WTC11 (cell line): ENCODE data around the gene CBFA2T2. TPM values are rescaled to one million over a fixed set of nuclear protein-coding genes. Genes with fewer than 3 reads are reported as not detected.
A peak's percentile ranks its signal among the peaks of the same experiment; 100 is the strongest.
"Not testable (repeated sequence)": the region's sequence is repeated elsewhere in the genome, so short reads cannot be mapped to it uniquely, and the experiment has no call there.

Source experiments
- ATAC-seq: fragments of 200-7000 bp; cut with Tn5 transposase; 2 replicates; pipeline ENCODE4 v1.10.0; 2021; ENCODE audit warnings: mild to moderate bottlenecking, moderate library complexity
- CTCF ChIA-PET: fragments of 300-600 bp; sonication (Branson Sonifier 250); formaldehyde crosslinking; loops from one replicate; lab custom pipeline; 2021; ENCODE audit warnings: antibody characterized with exemption; lab: Charles Lee
- POLR2A ChIA-PET: fragments of 350-600 bp; sonication (Branson Sonifier 250); formaldehyde crosslinking; loops from one replicate; lab custom pipeline; 2021; ENCODE audit warnings: antibody characterized with exemption; lab: Charles Lee
- DNase-seq: peaks from one replicate; pipeline ENCODE4 v3.0.0; 2021; ENCODE audit warnings: low spot score
- H3K27ac Mint-ChIP-seq: 2 replicates; pipeline ENCODE4 v1.8.0; 2021; ENCODE audit warnings: mixed read lengths
- H3K27me3 Mint-ChIP-seq: 2 replicates; pipeline ENCODE4 v1.8.0; 2021; ENCODE audit warnings: low read depth, mild to moderate bottlenecking, moderate library complexity, mixed read lengths
- H3K36me3 Mint-ChIP-seq: 2 replicates; pipeline ENCODE4 v1.8.0; 2021; ENCODE audit warnings: mixed read lengths
- H3K4me1 Mint-ChIP-seq: 2 replicates; pipeline ENCODE4 v1.8.0; 2022; ENCODE audit warnings: mixed read lengths
- H3K4me3 Mint-ChIP-seq: 2 replicates; pipeline ENCODE4 v1.8.0; 2021; ENCODE audit warnings: mild to moderate bottlenecking, moderate library complexity, mixed read lengths
- H3K9me3 Mint-ChIP-seq: 2 replicates; pipeline ENCODE4 v1.8.0; 2021; ENCODE audit warnings: mixed read lengths
- ARID4B ChIP-seq: sonication (generic); formaldehyde crosslinking; IDR thresholded peaks from 2 replicates; pipeline ENCODE4 v1.8.0; 2023; ENCODE audit warnings: missing genetic modification reagents, mild to moderate bottlenecking, borderline replicate concordance
- ATF3 ChIP-seq: sonication (generic); formaldehyde crosslinking; conservative IDR thresholded peaks from 2 replicates; pipeline ENCODE4 v1.8.1; 2022; ENCODE audit warnings: mild to moderate bottlenecking, missing genetic modification reagents
- CREM ChIP-seq: sonication (generic); formaldehyde crosslinking; IDR thresholded peaks from 2 replicates; pipeline ENCODE4 v1.8.1; 2022; ENCODE audit warnings: mild to moderate bottlenecking, missing genetic modification reagents, moderate library complexity
- JAZF1 ChIP-seq: fragments of 250-450 bp; sonication (Bioruptor Pico); IDR thresholded peaks from 2 replicates; pipeline ENCODE4 v1.9.0; 2021; ENCODE audit warnings: moderate library complexity, mild to moderate bottlenecking, inconsistent platforms
- OVOL2 ChIP-seq: fragments of 250-450 bp; sonication (Bioruptor Pico); IDR thresholded peaks from 2 replicates; pipeline ENCODE4 v1.9.0; 2021; ENCODE audit warnings: mild to moderate bottlenecking, borderline replicate concordance
- SOX15 ChIP-seq: fragments of 250-450 bp; sonication (Bioruptor Pico); IDR thresholded peaks from 2 replicates; pipeline ENCODE4 v1.9.0; 2021; ENCODE audit warnings: mild to moderate bottlenecking
- TEAD1 ChIP-seq: sonication (generic); formaldehyde crosslinking; IDR thresholded peaks from 2 replicates; pipeline ENCODE4 v1.8.0; 2022; ENCODE audit warnings: mild to moderate bottlenecking, missing genetic modification reagents
- USF2 ChIP-seq: sonication (generic); formaldehyde crosslinking; IDR thresholded peaks from 2 replicates; pipeline ENCODE4 v1.8.1; 2023; ENCODE audit warnings: mild to moderate bottlenecking, missing genetic modification reagents, moderate library complexity
- ZBTB43 ChIP-seq: sonication (generic); formaldehyde crosslinking; IDR thresholded peaks from 2 replicates; pipeline ENCODE4 v1.8.1; 2023; ENCODE audit warnings: mild to moderate bottlenecking, missing genetic modification reagents
- ZNF121 ChIP-seq: sonication (generic); formaldehyde crosslinking; IDR thresholded peaks from 2 replicates; pipeline ENCODE4 v1.8.0; 2023; ENCODE audit warnings: missing genetic modification reagents
- ZNF317 ChIP-seq: sonication (generic); formaldehyde crosslinking; IDR thresholded peaks from 2 replicates; pipeline ENCODE4 v1.8.1; 2023; ENCODE audit warnings: low read depth, mild to moderate bottlenecking, moderate library complexity, missing genetic modification reagents, borderline replicate concordance
- ZNF396 ChIP-seq: fragments of 250-450 bp; sonication (Bioruptor Pico); IDR thresholded peaks from 2 replicates; pipeline ENCODE4 v1.8.0; 2021; ENCODE audit warnings: mild to moderate bottlenecking, moderate library complexity, borderline replicate concordance
- ZNF423 ChIP-seq: fragments of 250-450 bp; sonication (Bioruptor Pico); IDR thresholded peaks from 2 replicates; pipeline ENCODE4 v2.1.2; 2022; ENCODE audit warnings: mild to moderate bottlenecking, moderate library complexity
- total RNA-seq: library from RNA; stranded (reverse); gene quantifications from 3 replicates; pipeline ENCODE4 v1.2.3, GENCODE V29; 2021
- TF ChIP-seq, protein P1 (sequence below): fragments of 250-450 bp; sonication (Bioruptor Pico); IDR thresholded peaks from 2 replicates; pipeline ENCODE4 v1.8.0; 2021; ENCODE audit warnings: mild to moderate bottlenecking
- TF ChIP-seq, protein P2 (sequence below): sonication (generic); formaldehyde crosslinking; IDR thresholded peaks from 2 replicates; pipeline ENCODE4 v1.8.1; 2022; ENCODE audit warnings: low read depth, missing genetic modification reagents, borderline replicate concordance

Gene CBFA2T2
- total RNA-seq, 1 experiment from 2014 or later = 22.1 TPM

- DNase-seq (no peak), ATAC-seq (no peak)
- Mint-ChIP-seq H3K4me3 (no peak overlapping the region), H3K27ac (peak overlapping the region; percentile 22; the same call in 1 of the 2 replicates), H3K36me3 (peaks cover 26% of the 10 kb centered on the region), H3K27me3 (no peaks in the 10 kb centered on the region)
- POLR2A ChIA-PET = no interaction called here
- no peak for TF ChIP-seq OVOL2 (CRISPR knock-in tag)
- no peak for TF ChIP-seq ZNF317 (CRISPR knock-in tag)
- TF ChIP-seq TEAD1 = no peak
- TF ChIP-seq, protein P1, sequence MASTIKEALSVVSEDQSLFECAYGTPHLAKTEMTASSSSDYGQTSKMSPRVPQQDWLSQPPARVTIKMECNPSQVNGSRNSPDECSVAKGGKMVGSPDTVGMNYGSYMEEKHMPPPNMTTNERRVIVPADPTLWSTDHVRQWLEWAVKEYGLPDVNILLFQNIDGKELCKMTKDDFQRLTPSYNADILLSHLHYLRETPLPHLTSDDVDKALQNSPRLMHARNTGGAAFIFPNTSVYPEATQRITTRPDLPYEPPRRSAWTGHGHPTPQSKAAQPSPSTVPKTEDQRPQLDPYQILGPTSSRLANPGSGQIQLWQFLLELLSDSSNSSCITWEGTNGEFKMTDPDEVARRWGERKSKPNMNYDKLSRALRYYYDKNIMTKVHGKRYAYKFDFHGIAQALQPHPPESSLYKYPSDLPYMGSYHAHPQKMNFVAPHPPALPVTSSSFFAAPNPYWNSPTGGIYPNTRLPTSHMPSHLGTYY (CRISPR knock-in tag) = no peak
- no peak for TF ChIP-seq SOX15
- TF ChIP-seq ARID4B (CRISPR knock-in tag) = no peak
- TF ChIP-seq ZNF423 (CRISPR knock-in tag) = no peak
- no peak for TF ChIP-seq ZNF121 (CRISPR knock-in tag)
- TF ChIP-seq ZNF396 = no peak
- no peak for TF ChIP-seq ZBTB43 (CRISPR knock-in tag)
- no peak for TF ChIP-seq ATF3 (CRISPR knock-in tag)
- TF ChIP-seq, protein P2, sequence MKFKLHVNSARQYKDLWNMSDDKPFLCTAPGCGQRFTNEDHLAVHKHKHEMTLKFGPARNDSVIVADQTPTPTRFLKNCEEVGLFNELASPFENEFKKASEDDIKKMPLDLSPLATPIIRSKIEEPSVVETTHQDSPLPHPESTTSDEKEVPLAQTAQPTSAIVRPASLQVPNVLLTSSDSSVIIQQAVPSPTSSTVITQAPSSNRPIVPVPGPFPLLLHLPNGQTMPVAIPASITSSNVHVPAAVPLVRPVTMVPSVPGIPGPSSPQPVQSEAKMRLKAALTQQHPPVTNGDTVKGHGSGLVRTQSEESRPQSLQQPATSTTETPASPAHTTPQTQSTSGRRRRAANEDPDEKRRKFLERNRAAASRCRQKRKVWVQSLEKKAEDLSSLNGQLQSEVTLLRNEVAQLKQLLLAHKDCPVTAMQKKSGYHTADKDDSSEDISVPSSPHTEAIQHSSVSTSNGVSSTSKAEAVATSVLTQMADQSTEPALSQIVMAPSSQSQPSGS (CRISPR knock-in tag) = no peak
- no peak for TF ChIP-seq CREM (CRISPR knock-in tag)
- TF ChIP-seq USF2 = no peak
- no peak for TF ChIP-seq JAZF1 (CRISPR knock-in tag)
- TF ChIP-seq, all 79 proteins: peak for 0
- Mint-ChIP-seq H3K4me1 (no peaks in the 10 kb centered on the region), H3K9me3 (no peaks in the 10 kb centered on the region)
- CTCF ChIA-PET = interaction anchor here (1.0 kb wide), 1 partner anchor 187 kb away, joined by 3 read pairs; the partner anchor contains the start of gene SNTA1
Observed at GRCh38 chr20:33630507-33630906, 140.6 kb downstream of the CBFA2T2 start.

- H3K9me3 Mint-ChIP-seq, H3K27ac Mint-ChIP-seq, H3K4me1 Mint-ChIP-seq, H3K4me3 Mint-ChIP-seq, ATAC-seq, POLR2A ChIA-PET, CTCF ChIA-PET, H3K27me3 Mint-ChIP-seq, DNase-seq: not testable (repeated sequence)
- H3K36me3 Mint-ChIP-seq = peaks cover 26% of the 10 kb centered on the region
Observed at GRCh38 chr20:33631910-33632309, 142.0 kb downstream of the CBFA2T2 start.
